NB4 (cell line): ENCODE data around the gene RPL5.

Source experiments
- DNase-seq: peaks from one replicate; pipeline ENCODE4 v3.0.0; 2010; ENCODE audit warnings: low read depth
- H3K4me3 ChIP-seq: one replicate; pipeline ENCODE4 v1.5.1; 2011; ENCODE audit warnings: mild to moderate bottlenecking, low read depth, low read length, moderate library complexity
- MAX ChIP-seq: IDR thresholded peaks from 2 replicates; pipeline ENCODE4 v1.6.1; 2011; ENCODE audit warnings: low read depth, low read length
- MYC ChIP-seq: IDR thresholded peaks from 2 replicates; pipeline ENCODE4 v1.6.1; 2011; ENCODE audit warnings: low read depth, low read length
- POLR2A ChIP-seq: IDR thresholded peaks from 2 replicates; pipeline ENCODE4 v1.6.1; 2011; ENCODE audit warnings: mild to moderate bottlenecking; ENCODE audit not compliant: insufficient read length; ENCODE audit errors: extremely low read depth
- TF ChIP-seq, protein P1 (sequence below): IDR thresholded peaks from one replicate; pipeline ENCODE4 v1.5.1; 2012; ENCODE audit warnings: low read depth, low read length

RPL5 gene

GRCh38 chr1:92832537-92833114 is 786 bp downstream of the RPL5 start:
- TF ChIP-seq MAX (no peak), MYC (no peak), POLR2A (no peak)
- TF ChIP-seq, protein P1, sequence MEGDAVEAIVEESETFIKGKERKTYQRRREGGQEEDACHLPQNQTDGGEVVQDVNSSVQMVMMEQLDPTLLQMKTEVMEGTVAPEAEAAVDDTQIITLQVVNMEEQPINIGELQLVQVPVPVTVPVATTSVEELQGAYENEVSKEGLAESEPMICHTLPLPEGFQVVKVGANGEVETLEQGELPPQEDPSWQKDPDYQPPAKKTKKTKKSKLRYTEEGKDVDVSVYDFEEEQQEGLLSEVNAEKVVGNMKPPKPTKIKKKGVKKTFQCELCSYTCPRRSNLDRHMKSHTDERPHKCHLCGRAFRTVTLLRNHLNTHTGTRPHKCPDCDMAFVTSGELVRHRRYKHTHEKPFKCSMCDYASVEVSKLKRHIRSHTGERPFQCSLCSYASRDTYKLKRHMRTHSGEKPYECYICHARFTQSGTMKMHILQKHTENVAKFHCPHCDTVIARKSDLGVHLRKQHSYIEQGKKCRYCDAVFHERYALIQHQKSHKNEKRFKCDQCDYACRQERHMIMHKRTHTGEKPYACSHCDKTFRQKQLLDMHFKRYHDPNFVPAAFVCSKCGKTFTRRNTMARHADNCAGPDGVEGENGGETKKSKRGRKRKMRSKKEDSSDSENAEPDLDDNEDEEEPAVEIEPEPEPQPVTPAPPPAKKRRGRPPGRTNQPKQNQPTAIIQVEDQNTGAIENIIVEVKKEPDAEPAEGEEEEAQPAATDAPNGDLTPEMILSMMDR = no peak
- no peak for DNase-seq
- peak overlapping the region; percentile 98 for H3K4me3 ChIP-seq

- DNase-seq = no peak
- H3K4me3 ChIP-seq = peak overlapping the region; percentile 98
- TF ChIP-seq MYC (no peak), POLR2A (no peak), MAX (no peak)
- TF ChIP-seq, protein P1 = no peak
Observed at GRCh38 chr1:92833840-92834239, 2.0 kb downstream of the RPL5 start.

DNA sequence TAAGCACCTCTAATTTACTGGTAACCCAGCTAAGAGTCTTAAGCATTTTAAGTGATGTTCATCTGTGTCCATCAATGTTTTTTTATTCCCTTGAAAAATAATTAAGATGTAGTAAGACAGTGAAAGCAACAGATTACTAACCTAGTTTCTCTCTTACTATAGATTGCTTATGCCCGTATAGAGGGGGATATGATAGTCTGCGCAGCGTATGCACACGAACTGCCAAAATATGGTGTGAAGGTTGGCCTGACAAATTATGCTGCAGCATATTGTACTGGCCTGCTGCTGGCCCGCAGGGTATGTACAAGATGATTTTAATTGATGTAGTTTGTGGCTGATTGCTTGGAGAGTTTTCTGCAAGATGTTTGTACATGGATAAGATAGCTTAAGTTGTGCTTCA is 2.8 kb downstream of the RPL5 start:
- DNase-seq = no peak
- TF ChIP-seq POLR2A = no peak
- no peak for TF ChIP-seq MAX
- TF ChIP-seq MYC = no peak
- TF ChIP-seq, protein P1 = no peak
- H3K4me3 ChIP-seq = peak overlapping the region; percentile 98

DNA sequence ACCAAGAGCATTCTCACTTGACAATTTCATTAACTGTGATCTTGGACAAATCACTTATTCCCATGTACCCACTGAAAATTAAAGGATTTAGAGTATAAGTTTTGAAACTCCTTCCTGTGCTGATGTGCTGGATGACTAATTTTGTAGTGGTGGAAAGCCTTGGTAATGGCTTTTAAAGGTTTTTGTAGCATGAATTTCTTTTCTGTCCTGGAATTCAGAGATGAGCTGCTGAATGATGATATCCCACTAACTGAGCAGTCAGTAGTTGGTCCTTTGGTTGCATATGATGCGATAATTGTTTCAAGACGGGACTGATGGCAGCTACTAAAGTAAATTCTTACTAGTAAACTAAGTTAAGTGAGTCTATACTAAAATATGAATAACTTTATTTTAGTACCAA is 5.2 kb downstream of the RPL5 start:
- H3K4me3 ChIP-seq = peak overlapping the region; percentile 98
- no peak for DNase-seq
- TF ChIP-seq MAX (no peak), POLR2A (no peak), MYC (no peak)
- TF ChIP-seq, protein P1 = no peak

GRCh38 chr1:92838519-92838918 is 6.7 kb downstream of the RPL5 start:
- TF ChIP-seq, protein P1 = no peak
- TF ChIP-seq POLR2A (no peak), MYC (no peak), MAX (no peak)
- peak overlapping the region; percentile 98 for H3K4me3 ChIP-seq
- no peak for DNase-seq
